Smooth muscle cell (in vitro differentiated cells): ENCODE measurements around the gene LRRIQ4. TPM values are rescaled to one million over a fixed set of nuclear protein-coding genes. Genes with fewer than 3 reads are reported as not detected.

ENCODE experiments used
- DNase-seq: peaks from one replicate; lab custom pipeline; 2025; ENCODE audit not compliant: unreplicated experiment; lab: John Stamatoyannopoulos, UW
- H2AFZ ChIP-seq: fragments of 200-600 bp; sonication (generic); 2 replicates; pipeline ENCODE4 v1.6.0; 2016; ENCODE audit warnings: antibody characterized with exemption, low read depth, mild to moderate bottlenecking
- H3F3A ChIP-seq: fragments of 200-600 bp; sonication (generic); 2 replicates; pipeline ENCODE4 v1.6.0; 2017; ENCODE audit warnings: antibody characterized with exemption, low read depth
- H3K27ac ChIP-seq: fragments of 200-600 bp; sonication (generic); 2 replicates; pipeline ENCODE4 v1.5.1; 2016; ENCODE audit warnings: low read depth, mild to moderate bottlenecking
- H3K27me3 ChIP-seq: fragments of 200-600 bp; sonication (generic); 2 replicates; pipeline ENCODE4 v1.6.1; 2016; ENCODE audit warnings: low read depth, mild to moderate bottlenecking
- H3K36me3 ChIP-seq: fragments of 200-600 bp; sonication (generic); 2 replicates; pipeline ENCODE4 v1.5.1; 2016; ENCODE audit warnings: low read depth
- H3K4me1 ChIP-seq: fragments of 200-600 bp; sonication (generic); 2 replicates; pipeline ENCODE4 v1.5.1; 2016; ENCODE audit warnings: low read depth
- H3K4me2 ChIP-seq: fragments of 200-600 bp; sonication (generic); 2 replicates; pipeline ENCODE4 v1.6.0; 2016; ENCODE audit warnings: mild to moderate bottlenecking
- H3K4me3 ChIP-seq: fragments of 200-600 bp; sonication (generic); 2 replicates; pipeline ENCODE4 v1.5.1; 2016; ENCODE audit warnings: mild to moderate bottlenecking
- H3K79me2 ChIP-seq: fragments of 200-600 bp; sonication (generic); 2 replicates; pipeline ENCODE4 v1.6.0; 2016; ENCODE audit warnings: low read depth, mild to moderate bottlenecking
- H3K9ac ChIP-seq: fragments of 200-600 bp; sonication (generic); 2 replicates; pipeline ENCODE4 v1.6.0; 2016; ENCODE audit warnings: low read depth
- H3K9me3 ChIP-seq: fragments of 200-600 bp; sonication (generic); replicated peaks from 2 replicates; pipeline ENCODE4 v1.5.1; 2016; ENCODE audit warnings: low read depth
- H4K20me1 ChIP-seq: fragments of 200-600 bp; sonication (generic); 2 replicates; pipeline ENCODE4 v1.6.0; 2016; ENCODE audit warnings: low read depth
- WGBS: methylation state at CpG from one replicate; pipeline ENCODE4 v1.1.7; 2016; ENCODE audit warnings: low lambda C conversion rate; 5-methylcytosine and 5-hydroxymethylcytosine counted together
- polyA plus RNA-seq: library from polyadenylated mRNA; unstranded; fragments of >200 nt; fragmentation: Nextera tagmentation; extraction: Ambion mirVana; gene quantifications from 2 replicates; pipeline ENCODE4 v1.2.1, GENCODE V29; 2016
- total RNA-seq: library from RNA; depleted of rRNA; stranded (reverse); fragments of >200 nt; gene quantifications from 2 replicates; pipeline ENCODE4 v1.2.3, GENCODE V29; 2014
- TF ChIP-seq, protein P1 (sequence below): fragments of 200-600 bp; sonication (generic); IDR thresholded peaks from 2 replicates; pipeline ENCODE4 v1.5.1; 2017; ENCODE audit warnings: borderline replicate concordance, mild to moderate bottlenecking, antibody characterized with exemption; ENCODE audit not compliant: insufficient read depth, poor library complexity, severe bottlenecking

The LRRIQ4 gene
- total and polyA plus RNA-seq, 2 experiments from 2014 or later: 0.18 TPM; not detected in 1

DNA sequence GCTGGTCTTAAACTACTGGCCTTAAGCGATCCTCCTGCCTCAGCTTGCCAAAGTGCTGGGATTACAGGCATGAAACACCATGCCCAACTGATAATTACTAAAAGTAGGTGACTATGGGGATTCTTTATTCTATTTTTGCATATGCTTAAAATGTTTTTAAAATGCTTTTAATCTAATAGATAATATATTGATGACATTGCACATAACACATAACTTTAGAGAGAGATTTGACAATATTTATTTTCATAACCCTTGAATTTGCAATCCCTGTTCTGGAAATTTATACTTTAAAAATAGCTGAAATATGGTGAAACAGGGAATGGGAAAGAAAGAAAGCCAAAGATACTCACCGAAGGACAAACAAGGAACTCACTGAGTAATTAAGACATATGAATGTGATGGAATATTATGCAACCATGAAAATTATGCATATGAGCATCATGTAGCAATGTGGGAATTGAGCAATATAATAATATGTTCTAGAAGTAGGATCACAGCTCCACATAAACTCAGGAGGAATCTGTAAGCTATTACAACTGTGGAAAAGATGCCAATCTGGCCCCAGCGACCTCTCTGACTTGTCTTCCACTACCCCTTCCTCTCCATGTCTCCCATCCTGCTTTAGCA, 55.0 kb downstream of the LRRIQ4 start:
- TF ChIP-seq, protein P1, sequence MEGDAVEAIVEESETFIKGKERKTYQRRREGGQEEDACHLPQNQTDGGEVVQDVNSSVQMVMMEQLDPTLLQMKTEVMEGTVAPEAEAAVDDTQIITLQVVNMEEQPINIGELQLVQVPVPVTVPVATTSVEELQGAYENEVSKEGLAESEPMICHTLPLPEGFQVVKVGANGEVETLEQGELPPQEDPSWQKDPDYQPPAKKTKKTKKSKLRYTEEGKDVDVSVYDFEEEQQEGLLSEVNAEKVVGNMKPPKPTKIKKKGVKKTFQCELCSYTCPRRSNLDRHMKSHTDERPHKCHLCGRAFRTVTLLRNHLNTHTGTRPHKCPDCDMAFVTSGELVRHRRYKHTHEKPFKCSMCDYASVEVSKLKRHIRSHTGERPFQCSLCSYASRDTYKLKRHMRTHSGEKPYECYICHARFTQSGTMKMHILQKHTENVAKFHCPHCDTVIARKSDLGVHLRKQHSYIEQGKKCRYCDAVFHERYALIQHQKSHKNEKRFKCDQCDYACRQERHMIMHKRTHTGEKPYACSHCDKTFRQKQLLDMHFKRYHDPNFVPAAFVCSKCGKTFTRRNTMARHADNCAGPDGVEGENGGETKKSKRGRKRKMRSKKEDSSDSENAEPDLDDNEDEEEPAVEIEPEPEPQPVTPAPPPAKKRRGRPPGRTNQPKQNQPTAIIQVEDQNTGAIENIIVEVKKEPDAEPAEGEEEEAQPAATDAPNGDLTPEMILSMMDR: no peak
- no peaks in the 10 kb centered on the region for H3K36me3 ChIP-seq

DNA sequence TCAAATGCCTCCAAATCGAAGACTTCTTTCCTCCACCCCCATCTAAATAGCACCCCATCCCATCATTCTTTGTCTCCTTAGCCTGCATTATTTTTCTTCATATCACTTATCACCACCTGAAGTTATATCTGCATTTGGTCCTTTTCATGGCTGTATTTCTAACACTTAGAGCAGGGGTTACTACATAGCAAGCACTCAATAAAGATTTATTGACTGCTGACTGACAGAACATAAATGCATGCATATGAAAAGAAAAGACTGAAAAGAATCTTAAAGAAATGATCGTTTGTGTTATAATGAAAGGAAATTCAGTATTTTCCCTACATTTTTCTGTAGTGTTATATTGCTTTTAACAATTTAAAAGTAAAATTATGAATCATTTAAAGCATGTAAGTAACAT, 55.7 kb downstream of the LRRIQ4 start:
- Histone ChIP-seq H2AFZ (no peak overlapping the region), H3K4me1 (no peaks in the 10 kb centered on the region), H3F3A (no peaks in the 10 kb centered on the region), H3K79me2 (no peaks in the 10 kb centered on the region), H3K36me3 (no peaks in the 10 kb centered on the region), H3K9ac (no peak overlapping the region), H3K27me3 (peaks cover 4% of the 10 kb centered on the region), H3K9me3 (no peaks in the 10 kb centered on the region), H3K4me2 (no peak overlapping the region), H4K20me1 (no peaks in the 10 kb centered on the region), H3K27ac (no peak overlapping the region), H3K4me3 (no peak overlapping the region)
- 79% methylated on average over 2 of the region's 2 CpGs for WGBS
- TF ChIP-seq, protein P1: no peak
- DNase-seq: no peak

More for the DNA sequence above, 55.0 kb downstream of the LRRIQ4 start:
- Histone ChIP-seq H3F3A (no peaks in the 10 kb centered on the region), H3K79me2 (no peaks in the 10 kb centered on the region), H3K27ac (no peak overlapping the region), H3K9ac (no peak overlapping the region), H4K20me1 (no peaks in the 10 kb centered on the region), H3K4me1 (no peaks in the 10 kb centered on the region), H3K9me3 (no peaks in the 10 kb centered on the region), H3K4me2 (no peak overlapping the region), H3K4me3 (no peak overlapping the region), H3K27me3 (peaks cover 4% of the 10 kb centered on the region), H2AFZ (no peak overlapping the region)
- WGBS: 93% methylated on average over 3 of the region's 3 CpGs
- DNase-seq: no peak

DNA sequence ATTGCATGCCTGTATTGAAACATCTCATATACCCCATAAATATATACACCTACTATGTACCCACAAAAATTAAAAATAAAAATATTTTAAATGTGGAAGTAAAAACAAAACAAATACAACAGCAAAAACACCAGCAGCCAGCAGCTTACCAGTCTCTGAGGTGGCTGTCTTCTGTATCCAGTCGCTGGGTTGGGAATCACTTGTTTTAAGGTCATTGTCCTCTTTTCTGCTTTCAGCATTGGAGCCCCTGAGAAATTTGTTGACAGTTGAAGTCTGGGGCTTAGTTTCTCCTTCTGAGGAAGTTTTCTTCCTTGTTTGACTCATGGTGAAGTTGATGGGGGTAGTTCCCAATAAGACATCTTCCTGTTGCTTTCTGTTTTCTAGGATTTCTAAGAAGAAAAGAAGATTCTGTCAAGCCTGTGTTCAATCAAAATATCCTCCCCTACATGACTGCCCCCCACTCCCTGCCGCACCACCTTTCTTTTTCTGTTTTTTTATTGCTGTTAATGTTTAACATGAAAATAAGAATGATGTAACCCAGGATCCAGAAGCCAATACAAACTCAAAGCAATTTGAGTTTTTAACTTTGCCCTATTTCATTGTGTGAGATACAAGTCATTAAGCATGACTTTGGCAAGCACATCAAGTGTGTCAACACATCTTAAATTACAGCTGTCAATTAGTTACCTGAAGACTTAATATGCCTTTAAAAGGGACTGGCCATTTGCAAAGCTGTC, 57.0 kb downstream of the LRRIQ4 start, which contains the start of gene LRRC31:
Gene LRRC31, minus strand, starts transcription at position 452 of the 737 bp plus-strand sequence. Its CDS starts 128 bp downstream, at position 324.
- no peak for DNase-seq
- Histone ChIP-seq H3K36me3 (no peaks in the 10 kb centered on the region), H3K27ac (no peak within 1 kb of the TSS), H3K27me3 (no peaks in the 10 kb centered on the region), H2AFZ (no peak within 1 kb of the TSS), H3K4me3 (peak within 1 kb of the TSS; percentile 8), H3K4me2 (no peak within 1 kb of the TSS), H4K20me1 (no peaks in the 10 kb centered on the region), H3K9ac (no peak within 1 kb of the TSS), H3K9me3 (no peaks in the 10 kb centered on the region), H3K4me1 (no peaks in the 10 kb centered on the region), H3F3A (no peaks in the 10 kb centered on the region), H3K79me2 (no peaks in the 10 kb centered on the region)
- TF ChIP-seq, protein P1: no peak
- 89% methylated on average over 2 of the region's 2 CpGs for WGBS
